NCI-H82 treated with DMSO at 0.1 percent for 48 hours (cell line): Measurements from ENCODE around the gene SLC22A6.
A peak's percentile ranks its signal among the peaks of the same experiment; 100 is the strongest.

Source experiments
- DNase-seq: peaks from one replicate; lab custom pipeline; 2025; ENCODE audit not compliant: unreplicated experiment; lab: John Stamatoyannopoulos, UW

Gene SLC22A6, protein sequence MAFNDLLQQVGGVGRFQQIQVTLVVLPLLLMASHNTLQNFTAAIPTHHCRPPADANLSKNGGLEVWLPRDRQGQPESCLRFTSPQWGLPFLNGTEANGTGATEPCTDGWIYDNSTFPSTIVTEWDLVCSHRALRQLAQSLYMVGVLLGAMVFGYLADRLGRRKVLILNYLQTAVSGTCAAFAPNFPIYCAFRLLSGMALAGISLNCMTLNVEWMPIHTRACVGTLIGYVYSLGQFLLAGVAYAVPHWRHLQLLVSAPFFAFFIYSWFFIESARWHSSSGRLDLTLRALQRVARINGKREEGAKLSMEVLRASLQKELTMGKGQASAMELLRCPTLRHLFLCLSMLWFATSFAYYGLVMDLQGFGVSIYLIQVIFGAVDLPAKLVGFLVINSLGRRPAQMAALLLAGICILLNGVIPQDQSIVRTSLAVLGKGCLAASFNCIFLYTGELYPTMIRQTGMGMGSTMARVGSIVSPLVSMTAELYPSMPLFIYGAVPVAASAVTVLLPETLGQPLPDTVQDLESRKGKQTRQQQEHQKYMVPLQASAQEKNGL

GRCh38 chr11:62984451-62984991 lies at the start of gene SLC22A6:
SLC22A6 (minus strand) TSS chr11:62984967; CDS start chr11:62984690, 277 bp downstream.
- DNase-seq: no peak

GRCh38 chr11:63032457-63032856 lies 47.7 kb upstream of the SLC22A6 start:
- no peak for DNase-seq

DNA sequence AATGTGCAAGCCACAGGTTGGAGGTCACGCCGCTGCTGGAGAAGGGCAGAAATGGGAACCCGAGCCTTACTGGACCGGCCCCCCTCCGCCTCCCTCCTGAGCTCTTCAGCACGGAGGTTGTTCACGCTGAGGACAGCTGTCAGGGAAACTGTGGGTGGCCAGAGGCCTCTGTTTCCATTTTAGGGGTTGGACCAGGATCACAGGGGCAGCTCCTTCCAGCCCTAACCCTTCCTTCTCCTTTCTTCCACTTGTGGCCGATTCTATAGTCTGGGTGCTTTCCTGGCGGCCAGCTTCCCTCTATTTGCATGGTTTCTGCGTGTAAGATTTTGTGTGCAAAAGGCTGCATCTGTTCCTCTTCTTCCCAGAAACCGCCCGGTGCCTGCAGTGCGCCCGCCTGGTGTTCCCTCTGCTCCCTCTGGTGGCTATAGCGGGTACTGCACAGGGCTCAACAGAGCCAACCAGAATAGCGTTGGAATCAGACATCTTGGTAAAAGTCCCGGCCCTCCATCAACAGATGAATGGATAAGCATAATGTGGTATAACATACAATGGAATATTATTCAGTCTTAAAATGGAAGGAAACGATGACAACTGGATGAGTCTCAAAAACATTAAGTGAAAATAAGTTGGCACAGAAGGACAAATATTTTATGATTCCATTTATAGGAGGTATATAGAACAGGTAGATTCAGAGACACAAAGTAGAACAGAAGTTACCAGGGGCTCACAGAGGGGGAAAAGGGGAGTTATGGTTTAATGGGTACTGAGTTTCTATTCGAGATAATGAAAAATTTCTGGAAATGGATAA lies 39.3 kb upstream of the SLC22A6 start:
- DNase-seq: peak; percentile 52

DNA sequence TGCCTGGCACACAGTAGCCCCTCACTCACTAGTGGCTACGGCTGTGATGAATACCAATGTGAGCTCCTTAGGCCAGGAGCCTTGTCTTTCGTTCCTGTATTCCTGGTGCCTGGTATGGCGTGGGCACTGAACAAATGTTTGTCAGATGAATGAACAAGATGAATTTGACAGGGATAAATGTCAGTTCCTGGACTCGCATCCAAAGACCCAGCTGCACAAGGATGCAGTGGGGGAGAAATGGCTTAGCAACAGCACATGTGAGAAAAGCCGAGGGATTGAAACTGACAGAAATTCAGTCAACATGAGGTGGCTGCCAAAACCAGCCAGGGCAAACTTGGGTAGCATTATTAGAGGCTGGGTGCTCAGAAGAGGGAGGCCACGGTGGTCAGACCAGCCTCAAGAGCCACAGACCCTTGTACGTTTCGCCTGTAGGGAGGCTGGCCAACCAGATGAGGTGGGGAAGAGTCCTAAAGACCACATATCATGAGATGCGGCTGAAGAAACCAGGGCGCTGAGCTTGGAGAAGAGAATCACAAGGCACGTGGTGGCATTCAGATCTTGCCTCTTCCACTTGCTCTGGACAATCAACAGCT lies 38.6 kb upstream of the SLC22A6 start:
- no peak for DNase-seq

GRCh38 chr11:63022441-63022840 lies 37.7 kb upstream of the SLC22A6 start:
- peak; percentile 75 for DNase-seq

- DNase-seq: no peak
Measured at GRCh38 chr11:63020671-63021291, 36.0 kb upstream of the SLC22A6 start.

DNA sequence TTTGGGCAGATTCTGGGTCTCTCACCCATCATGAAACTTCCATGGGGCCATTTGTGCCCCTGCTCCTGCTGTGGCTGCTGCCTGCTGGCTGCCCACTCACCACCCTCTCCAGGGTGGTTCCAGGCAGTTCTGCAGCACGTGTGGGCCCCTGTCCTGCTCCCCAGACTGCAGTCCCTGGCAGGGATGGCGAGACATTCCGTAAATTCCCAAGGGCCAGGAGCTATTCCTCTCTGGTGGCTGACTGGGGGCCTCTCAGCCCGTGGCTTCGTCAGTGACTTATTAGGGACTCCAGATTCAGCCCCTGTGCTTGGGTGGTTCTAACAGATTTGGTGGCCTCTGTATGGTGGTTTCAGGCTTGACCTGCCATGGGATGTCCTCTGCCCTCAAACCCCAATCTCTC lies 34.7 kb upstream of the SLC22A6 start:
- DNase-seq: no peak

- DNase-seq: peak; percentile 98
Measured at GRCh38 chr11:63017306-63017974, 32.7 kb upstream of the SLC22A6 start.

GRCh38 chr11:63015521-63016215 lies 30.9 kb upstream of the SLC22A6 start, which contains the start of gene SLC22A8:
SLC22A8 (minus strand) TSS chr11:63015841; CDS start chr11:63014958, 883 bp downstream.
- peak; percentile 85 for DNase-seq

DNA sequence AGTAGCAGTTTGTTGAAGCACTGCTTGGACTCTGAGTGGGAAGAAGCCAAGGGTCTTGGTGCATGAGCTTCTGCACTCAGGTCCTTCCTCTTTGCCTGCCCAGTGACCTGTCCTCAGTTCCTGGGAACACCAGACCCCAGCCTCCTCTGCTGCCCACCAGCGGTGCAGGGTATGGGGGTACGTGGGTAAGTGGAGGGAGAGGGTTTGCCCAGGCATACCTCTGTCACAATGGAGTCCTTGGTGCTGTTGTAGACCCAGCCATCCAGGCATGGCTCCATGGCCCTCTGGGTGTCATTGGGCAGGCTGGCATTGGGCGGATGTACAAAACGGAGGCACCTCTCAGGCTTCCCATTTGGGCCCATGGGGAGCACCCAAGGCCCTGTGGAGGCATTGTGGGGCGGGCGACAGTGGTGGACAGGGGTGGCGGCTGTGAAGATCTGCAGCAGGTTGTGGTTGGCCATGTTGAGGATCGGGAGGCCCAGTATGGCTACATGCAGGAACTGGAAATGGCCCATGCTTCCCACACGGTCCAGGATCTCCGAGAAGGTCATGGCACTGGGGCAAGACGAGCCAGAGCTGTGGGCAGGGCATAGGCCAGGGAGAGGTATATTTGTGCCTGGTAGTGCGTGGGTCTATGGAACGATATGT lies 29.8 kb upstream of the SLC22A6 start:
- no peak for DNase-seq

DNA sequence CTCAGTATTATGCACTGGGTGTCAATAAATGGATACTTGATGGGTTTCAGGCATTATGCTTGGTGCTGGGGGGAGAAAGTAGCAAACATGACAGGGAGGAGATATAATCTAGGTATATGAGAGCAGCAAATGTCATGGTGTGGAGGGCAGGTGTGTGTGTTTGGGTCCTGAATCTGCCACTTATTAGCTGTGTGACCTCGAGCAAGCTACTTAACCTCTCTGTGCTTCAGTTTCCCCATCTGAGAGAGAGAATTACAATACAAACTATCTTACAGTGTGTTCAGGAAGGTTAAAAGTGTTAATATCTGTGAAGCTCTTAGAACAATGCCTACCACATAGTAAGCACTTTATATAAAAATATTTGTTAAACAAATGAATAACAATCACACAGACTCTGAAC lies 28.1 kb upstream of the SLC22A6 start:
- no peak for DNase-seq

- no peak for DNase-seq
Measured at GRCh38 chr11:63012430-63012829, 27.7 kb upstream of the SLC22A6 start.

DNA sequence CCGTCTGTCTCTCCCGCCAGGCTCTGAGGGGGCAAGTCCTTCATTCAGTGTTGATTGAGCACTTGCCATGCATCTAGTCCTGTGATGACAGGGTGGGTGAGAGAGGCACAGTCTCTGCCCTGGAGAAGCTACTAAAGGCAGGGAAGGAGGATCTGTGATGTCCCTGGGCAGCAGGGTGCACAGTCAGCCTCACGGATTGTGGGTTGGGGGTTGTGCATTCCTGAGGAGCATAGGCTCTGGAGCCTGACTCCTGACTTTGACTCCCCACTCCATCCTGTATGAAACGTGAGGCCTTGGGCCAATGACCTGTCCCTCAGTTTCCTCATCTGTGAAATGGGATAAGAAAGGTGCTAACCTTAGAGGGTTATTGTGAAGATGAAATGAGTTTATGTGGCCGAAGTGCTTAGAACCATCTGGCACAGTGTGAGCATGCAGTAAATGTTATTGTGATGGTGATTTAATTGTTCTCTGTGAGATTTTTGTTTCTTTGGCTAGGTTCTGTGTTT lies 26.2 kb upstream of the SLC22A6 start:
- no peak for DNase-seq

- DNase-seq: no peak
Measured at GRCh38 chr11:63007920-63008319, 23.2 kb upstream of the SLC22A6 start.

DNA sequence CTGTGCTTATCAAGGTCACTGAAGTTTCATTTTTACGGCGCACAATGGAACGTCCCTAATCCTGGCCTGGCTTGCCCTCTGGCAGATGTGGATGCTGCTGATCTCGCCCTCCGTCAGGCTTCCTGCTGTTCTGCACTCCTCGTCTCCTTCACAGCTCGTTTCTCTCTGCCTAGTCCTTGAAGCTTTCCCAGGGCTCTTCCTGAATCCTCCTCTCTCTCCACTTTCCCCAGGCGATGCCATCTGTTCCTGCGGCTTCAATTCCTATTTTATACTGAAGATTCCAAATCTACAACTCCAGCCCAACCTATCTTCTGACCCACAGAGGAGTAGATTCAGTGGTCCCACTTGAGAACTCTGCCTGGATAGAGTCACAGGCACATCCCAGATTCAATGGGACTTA lies 16.7 kb upstream of the SLC22A6 start:
- DNase-seq: peak; percentile 18

GRCh38 chr11:62999649-63000048 lies 14.9 kb upstream of the SLC22A6 start:
- DNase-seq: no peak

DNA sequence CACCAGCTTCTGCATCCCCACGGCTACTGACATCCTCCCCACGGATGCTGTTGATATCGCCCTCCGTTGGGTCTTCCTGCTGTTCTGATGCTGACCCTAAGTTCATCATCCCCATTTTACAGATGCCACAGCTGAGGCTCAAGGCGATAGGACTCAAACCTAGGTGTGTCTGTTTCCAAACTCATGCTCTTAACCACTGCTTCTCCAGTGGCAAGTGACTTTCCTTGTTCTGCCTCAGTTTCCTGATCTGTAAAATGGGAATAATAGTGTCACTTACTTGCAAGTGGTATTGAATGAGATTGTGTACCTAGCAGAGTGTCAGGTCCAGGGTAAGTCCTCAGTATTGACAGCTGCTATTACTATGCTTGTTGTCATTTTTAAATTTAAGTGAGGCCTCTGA lies 14.4 kb upstream of the SLC22A6 start:
- DNase-seq: no peak

GRCh38 chr11:62996271-62996670 lies 11.5 kb upstream of the SLC22A6 start:
- DNase-seq: no peak

DNA sequence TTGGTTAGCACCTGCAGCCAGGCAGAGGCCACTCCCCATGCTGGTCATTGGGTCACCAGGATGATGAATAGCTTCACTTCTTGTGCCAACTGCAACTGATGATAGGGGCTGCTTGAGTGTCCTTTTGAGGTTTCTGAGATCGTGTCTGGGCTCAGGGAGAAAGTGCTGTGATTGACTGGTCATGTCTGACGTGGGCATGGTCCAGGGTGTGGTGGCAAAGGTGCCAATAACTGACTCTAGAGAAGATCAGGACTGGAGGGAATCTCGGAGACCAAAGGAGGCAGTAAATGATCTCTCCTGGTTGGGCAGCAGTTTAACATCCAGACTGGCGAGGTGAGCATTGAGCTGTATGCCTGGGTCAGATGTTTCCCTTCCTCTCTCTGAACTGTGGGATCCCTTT lies 10.0 kb upstream of the SLC22A6 start:
- no peak for DNase-seq
